GM19351 (cell line): ENCODE results near the gene YWHAQ.
"Not testable (repeated sequence)": the region's sequence is repeated elsewhere in the genome, so short reads cannot be mapped to it uniquely, and the experiment has no call there.

Source experiments
- ATAC-seq: cut with Tn5 transposase; IDR thresholded peaks from one replicate; pipeline ENCODE4 v1.9.1; 2021; ENCODE audit warnings: mild to moderate bottlenecking, moderate library complexity; ENCODE audit not compliant: unreplicated experiment

The YWHAQ gene

GRCh38 chr2:9554921-9555296 lies 75.9 kb downstream of the YWHAQ start:
- ATAC-seq = no peak

DNA sequence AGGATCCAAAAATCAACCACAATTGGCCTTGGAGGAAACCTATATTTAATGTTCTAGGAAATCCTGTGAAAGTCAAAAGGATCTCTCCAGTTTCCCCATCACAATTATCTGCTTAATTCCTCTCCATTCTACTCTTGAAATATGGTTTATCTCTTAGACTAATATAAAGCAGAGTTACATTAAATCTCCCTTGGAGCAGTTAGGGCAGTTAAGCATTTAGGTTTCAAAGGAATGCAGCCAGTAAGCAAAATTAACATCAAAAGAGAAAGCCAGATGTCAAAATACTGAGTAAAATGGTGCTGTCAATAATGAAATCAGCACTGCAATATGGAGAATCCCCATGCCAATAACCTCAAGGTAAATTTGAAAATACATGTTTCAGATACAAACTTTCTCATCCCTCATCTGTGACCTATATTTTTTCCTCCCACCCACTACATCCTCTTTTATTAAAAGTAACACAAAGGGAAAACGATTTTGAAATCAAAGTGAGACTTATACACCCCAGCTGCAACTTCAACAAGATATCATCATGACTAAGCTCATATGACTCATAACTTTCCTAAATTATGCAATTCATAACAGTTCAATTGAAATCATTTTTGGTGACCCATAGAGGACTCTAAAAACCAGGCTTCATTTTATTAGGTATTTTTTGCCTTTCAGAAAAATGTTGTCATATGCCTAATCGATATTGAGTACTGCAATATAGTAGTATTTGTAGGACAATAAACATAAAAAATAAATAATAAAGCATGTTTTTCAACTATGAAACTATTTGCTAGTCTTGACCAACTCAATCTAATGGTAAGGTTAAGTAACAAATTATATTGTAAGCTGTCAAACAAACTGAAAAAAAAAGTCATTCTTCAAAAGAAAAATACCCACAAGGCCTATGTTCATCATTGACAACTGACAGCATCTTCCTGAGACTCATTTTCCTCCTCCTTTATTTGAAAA lies 78.3 kb downstream of the YWHAQ start:
- no peak for ATAC-seq

GRCh38 chr2:9550859-9551391 lies 79.9 kb downstream of the YWHAQ start:
- ATAC-seq = not testable (repeated sequence)

DNA sequence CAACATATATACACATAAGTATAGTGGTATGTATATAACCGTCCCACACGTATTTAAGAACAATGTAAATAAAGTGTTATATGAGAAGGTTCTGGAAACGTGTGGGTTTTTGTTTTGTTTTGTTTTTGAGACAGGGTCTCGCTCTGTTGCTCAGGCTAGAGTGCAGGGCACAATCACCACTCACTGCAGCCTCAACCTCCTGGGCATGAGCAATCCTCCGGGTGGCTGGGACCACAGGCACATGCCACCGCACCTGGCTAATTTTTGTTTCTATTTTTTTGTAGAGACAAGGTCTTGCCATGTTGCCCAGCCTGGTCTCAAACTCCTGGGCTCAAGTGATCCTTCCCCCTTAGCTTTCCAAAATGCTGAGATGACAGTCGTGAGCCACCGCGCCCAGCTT lies 81.4 kb downstream of the YWHAQ start:
- ATAC-seq = no peak

DNA sequence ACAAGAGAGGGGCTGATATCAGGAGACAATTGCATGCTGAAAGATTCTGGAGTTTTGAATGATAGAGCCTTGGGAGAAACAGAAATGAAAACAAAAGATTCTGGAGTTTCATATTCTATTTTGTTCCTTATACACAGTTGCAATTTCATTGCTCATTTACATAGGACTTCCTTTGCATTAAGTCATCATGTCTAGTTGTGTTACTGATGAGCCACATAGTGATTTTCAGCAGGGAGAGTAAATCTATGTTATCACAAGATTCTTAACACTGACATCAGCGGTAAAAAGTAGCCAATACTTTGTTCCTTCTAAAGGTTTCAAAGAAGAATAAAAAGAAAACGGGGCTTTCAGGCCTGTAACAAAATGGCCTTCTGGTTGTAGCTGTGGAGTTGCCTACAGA lies 82.3 kb downstream of the YWHAQ start:
- ATAC-seq = peak; percentile 59

DNA sequence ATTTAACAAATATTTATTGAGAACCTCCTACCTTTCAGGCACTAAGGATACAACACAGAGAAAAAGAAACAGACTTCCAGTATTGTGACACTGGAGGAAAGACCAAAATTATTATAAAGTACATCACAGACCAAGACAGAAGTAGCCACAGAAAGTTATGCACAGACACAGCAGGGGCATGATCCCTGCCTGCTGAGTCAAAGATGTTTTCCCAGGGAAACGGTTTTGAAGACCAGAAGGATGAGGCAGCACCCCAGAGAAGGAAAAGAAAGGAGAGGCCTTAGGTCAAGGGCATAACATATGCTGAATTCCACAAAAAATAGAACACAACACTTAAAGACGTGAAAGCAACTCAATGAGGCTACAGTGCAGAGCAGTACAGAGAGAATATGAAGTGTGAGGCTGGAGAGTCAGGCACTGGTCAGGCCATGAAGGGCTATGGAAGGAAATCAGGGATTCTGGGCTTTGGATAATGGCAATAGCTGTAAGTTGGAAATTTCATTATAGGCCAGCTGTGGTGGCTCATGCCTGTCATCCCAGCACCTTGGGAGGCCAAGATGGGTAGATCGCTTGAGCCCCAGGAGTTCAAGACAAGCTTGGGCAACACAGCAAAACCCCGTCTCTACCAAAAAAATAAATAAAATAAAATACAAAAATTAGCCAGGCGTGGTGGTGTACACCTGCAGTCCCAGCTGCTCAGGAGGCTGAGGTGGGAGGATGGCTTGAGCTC lies 83.4 kb downstream of the YWHAQ start:
- ATAC-seq = no peak

DNA sequence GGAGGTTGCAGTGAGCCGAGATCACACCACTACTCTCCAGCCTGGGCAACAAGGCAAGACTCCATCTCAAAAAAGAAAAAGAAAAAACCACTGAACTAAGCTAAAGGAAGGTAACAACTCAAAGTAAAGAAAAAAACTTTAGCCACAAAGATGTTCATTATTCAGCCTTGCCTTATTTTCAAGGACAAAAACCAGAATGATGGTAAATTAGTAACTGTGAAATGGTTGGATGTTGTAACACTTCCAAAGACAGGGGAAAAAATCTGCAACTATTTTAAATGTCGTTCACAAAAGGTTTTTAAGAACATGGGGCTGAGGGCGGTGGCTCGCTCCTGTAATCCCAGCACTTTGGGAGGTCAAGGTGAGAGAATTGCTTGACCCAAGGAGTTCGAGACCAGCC lies 85.3 kb downstream of the YWHAQ start:
- ATAC-seq = no peak

DNA sequence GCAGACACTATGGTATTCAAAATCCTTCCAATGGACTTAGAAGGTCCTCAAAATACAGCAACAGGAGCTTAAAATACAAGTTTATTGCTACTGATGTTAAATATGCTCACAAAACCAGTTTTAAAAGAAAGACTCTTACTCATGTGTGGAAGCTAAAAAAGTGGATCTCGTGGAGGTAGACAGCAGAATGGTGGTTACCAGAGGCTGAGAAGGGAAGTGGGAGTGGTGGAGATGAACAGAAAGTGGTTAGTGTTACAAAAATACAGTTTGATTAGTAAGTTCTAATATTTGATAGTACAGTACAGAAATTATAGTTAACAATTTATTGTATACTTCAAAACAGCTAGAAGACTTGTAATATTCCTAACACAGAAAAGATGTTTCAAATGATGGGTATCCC lies 87.2 kb downstream of the YWHAQ start:
- peak; percentile 35 for ATAC-seq

- ATAC-seq = no peak
Observed at GRCh38 chr2:9539531-9539930, 91.3 kb downstream of the YWHAQ start.

GRCh38 chr2:9538000-9538507 lies 92.7 kb downstream of the YWHAQ start:
- ATAC-seq = no peak

- ATAC-seq = no peak
Observed at GRCh38 chr2:9536504-9536903, 94.3 kb downstream of the YWHAQ start.

DNA sequence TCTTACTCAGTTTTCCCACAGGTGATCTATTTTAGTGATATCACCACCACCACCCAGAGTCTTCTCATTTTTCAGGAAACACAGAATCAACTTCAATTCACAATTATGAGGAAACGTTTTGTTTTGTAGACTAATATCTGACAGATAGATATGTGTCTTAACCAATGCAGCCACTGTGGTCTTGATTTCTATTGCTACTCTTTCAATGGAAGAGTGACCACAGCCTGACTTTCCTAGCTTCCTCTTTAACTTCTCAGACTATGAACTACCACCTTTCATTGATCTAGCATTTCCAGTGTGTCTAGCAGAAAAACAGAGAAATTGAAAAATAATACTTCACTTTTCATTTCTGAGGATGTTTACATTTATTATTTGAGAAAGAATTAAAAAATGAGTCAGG lies 95.6 kb downstream of the YWHAQ start:
- ATAC-seq = no peak
